Measurements from ENCODE around the gene OR1J1.

DNA sequence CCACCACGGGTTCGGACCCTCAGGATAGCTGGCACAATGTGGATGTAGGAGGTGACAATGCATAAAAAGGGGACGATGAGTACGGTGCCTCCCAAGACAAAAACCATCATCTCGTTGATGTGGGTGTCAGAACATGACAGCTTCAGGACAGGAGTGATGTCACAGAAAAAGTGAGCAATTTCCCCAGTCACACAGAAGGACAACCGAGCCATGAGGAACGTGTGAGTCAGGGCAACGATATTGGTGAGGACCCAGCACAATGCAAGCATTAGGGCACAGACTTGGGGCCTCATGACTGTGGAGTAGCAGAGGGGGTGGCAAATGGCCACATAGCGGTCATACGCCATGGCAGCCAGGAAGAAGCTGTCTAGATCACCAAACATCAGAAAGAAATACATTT, 48.9 kb upstream of the OR1J1 start:
- TF ChIP-seq EP300 (IDR thresholded peaks at IDR 0.05), result no peak
- TF ChIP-seq, protein P1, sequence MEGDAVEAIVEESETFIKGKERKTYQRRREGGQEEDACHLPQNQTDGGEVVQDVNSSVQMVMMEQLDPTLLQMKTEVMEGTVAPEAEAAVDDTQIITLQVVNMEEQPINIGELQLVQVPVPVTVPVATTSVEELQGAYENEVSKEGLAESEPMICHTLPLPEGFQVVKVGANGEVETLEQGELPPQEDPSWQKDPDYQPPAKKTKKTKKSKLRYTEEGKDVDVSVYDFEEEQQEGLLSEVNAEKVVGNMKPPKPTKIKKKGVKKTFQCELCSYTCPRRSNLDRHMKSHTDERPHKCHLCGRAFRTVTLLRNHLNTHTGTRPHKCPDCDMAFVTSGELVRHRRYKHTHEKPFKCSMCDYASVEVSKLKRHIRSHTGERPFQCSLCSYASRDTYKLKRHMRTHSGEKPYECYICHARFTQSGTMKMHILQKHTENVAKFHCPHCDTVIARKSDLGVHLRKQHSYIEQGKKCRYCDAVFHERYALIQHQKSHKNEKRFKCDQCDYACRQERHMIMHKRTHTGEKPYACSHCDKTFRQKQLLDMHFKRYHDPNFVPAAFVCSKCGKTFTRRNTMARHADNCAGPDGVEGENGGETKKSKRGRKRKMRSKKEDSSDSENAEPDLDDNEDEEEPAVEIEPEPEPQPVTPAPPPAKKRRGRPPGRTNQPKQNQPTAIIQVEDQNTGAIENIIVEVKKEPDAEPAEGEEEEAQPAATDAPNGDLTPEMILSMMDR (IDR thresholded peaks at IDR 0.05), result no peak
- TF ChIP-seq POLR2A (IDR thresholded peaks at IDR 0.05), result no peak

Measured in suprapubic skin (tissue), 3 donors.